Natural killer cell (primary cell): Measurements from ENCODE around the gene ALDH3B1. TPM values are rescaled to one million over a fixed set of nuclear protein-coding genes. Genes with fewer than 3 reads are reported as not detected.

ENCODE experiments used
- ATAC-seq, 3 donors: fragments of 150-1000 bp in 2 of 3; fragments of 200-7000 bp in 1 of 3; cut with Tn5 transposase; 1 replicate in 1 of 3; 2 replicates in 2 of 3; pipeline ENCODE4 v1.10.0; 2021; ENCODE audit warnings: mild to moderate bottlenecking in 2 of 3, moderate library complexity in 2 of 3
- DNase-seq, 2 donors: peaks; one replicate each; pipeline versions ENCODE4 v3.0.0 to v3.0.0-alpha.2; 2013 to 2021; ENCODE audit warnings: mixed read lengths in 1 of 2
- H3K27ac ChIP-seq: one replicate; pipeline ENCODE4 v1.5.1; 2013; ENCODE audit warnings: mild to moderate bottlenecking, low read length
- H3K27me3 ChIP-seq: one replicate; pipeline ENCODE4 v1.6.1; 2013; ENCODE audit warnings: low read length; ENCODE audit not compliant: control insufficient read depth, insufficient read depth
- H3K36me3 ChIP-seq: one replicate; pipeline ENCODE4 v1.6.1; 2013; ENCODE audit warnings: low read length; ENCODE audit not compliant: control insufficient read depth, insufficient read depth
- H3K4me1 ChIP-seq: one replicate; pipeline ENCODE4 v1.6.1; 2013; ENCODE audit warnings: low read length; ENCODE audit not compliant: control insufficient read depth, insufficient read depth
- H3K4me3 ChIP-seq: one replicate; pipeline ENCODE4 v1.5.1; 2013; ENCODE audit warnings: low read length
- H3K9me3 ChIP-seq: one replicate; pipeline ENCODE4 v1.6.1; 2013; ENCODE audit warnings: low read length; ENCODE audit not compliant: control insufficient read depth, insufficient read depth
- H3K27ac Mint-ChIP-seq, 2 donors: one replicate each; pipeline ENCODE4 v1.8.0; 2022; ENCODE audit warnings: mild to moderate bottlenecking in 2 of 2, mixed read lengths in 2 of 2, moderate library complexity in 1 of 2
- H3K27me3 Mint-ChIP-seq, 2 donors: one replicate each; pipeline ENCODE4 v1.8.0; 2022; ENCODE audit warnings: low read depth in 2 of 2, mixed read lengths in 2 of 2
- H3K36me3 Mint-ChIP-seq: one replicate; pipeline ENCODE4 v1.8.0; 2022; ENCODE audit warnings: mixed read lengths
- H3K4me1 Mint-ChIP-seq, 2 donors: one replicate each; pipeline ENCODE4 v1.8.0; 2022; ENCODE audit warnings: mixed read lengths in 2 of 2
- H3K4me3 Mint-ChIP-seq: one replicate; pipeline ENCODE4 v1.8.0; 2022; ENCODE audit warnings: mild to moderate bottlenecking, moderate library complexity, mixed read lengths
- H3K9me3 Mint-ChIP-seq, 2 donors: one replicate each; pipeline ENCODE4 v1.8.0; 2022; ENCODE audit warnings: mixed read lengths in 2 of 2
- CTCF ChIP-seq: fragments of 200-600 bp; IDR thresholded peaks from one replicate; pipeline ENCODE4 v1.8.0; 2022; ENCODE audit warnings: antibody characterized with exemption
- WGBS: methylation state at CpG from one replicate; pipeline ENCODE4 v1.1.7; 2013; ENCODE audit warnings: missing lambda C conversion rate; ENCODE audit not compliant: insufficient coverage; 5-methylcytosine and 5-hydroxymethylcytosine counted together
- intact Hi-C: fragments of 100-400 bp; cut with micrococcal nuclease; formaldehyde crosslinking; loops from one replicate; pipeline ENCODE4 v1.14.2; 2022
- total RNA-seq, 4 donors: library from RNA; stranded (reverse); fragments of 120-200 nt in 1 of 4; gene quantifications; one replicate each; pipeline versions ENCODE4 v1.2.3 to v1.2.4, GENCODE V29; 2013 to 2022

ALDH3B1 gene
- total RNA-seq, 3 donors from 2014 or later (not counting 1 experiment from before 2014, with no cell fraction given): 2.4 to 9.0 (median 4.0) TPM

GRCh38 chr11:68012044-68012842 lies 2.1 kb downstream of the ALDH3B1 start:
- intact Hi-C loops: no loop called here
- H3K36me3 ChIP-seq: no peaks in the 10 kb centered on the region
- Mint-ChIP-seq H3K27ac (peak overlapping the region in 1 of 2 donors; percentile 24), H3K36me3 (no peaks in the 10 kb centered on the region), H3K9me3 (no peaks in the 10 kb centered on the region), H3K4me3 (no peak overlapping the region), H3K27me3 (no peaks in the 10 kb centered on the region), H3K4me1 (peaks cover 21 to 26% of the 10 kb centered on the region in 2 donors)
- 39% methylated on average over 13 of the region's 17 CpGs for WGBS
- DNase-seq: no peak
- H3K27ac ChIP-seq: peak overlapping the region; percentile 6
- no peak overlapping the region for H3K4me3 ChIP-seq
- H3K9me3 ChIP-seq: no peaks in the 10 kb centered on the region
- ATAC-seq: no peak
- no peaks in the 10 kb centered on the region for H3K27me3 ChIP-seq
- peaks cover 54% of the 10 kb centered on the region for H3K4me1 ChIP-seq
- TF ChIP-seq CTCF: no peak

GRCh38 chr11:68012843-68013610 lies 2.9 kb downstream of the ALDH3B1 start:
- H3K4me3 Mint-ChIP-seq: peak overlapping the region; percentile 13
- DNase-seq (no peak), ATAC-seq (no peak)
- intact Hi-C loops: no loop called here
- H3K27me3 Mint-ChIP-seq: no peaks in the 10 kb centered on the region
- Histone ChIP-seq H3K27ac (no peak overlapping the region), H3K4me3 (no peak overlapping the region), H3K27me3 (no peaks in the 10 kb centered on the region), H3K9me3 (no peaks in the 10 kb centered on the region), H3K36me3 (no peaks in the 10 kb centered on the region), H3K4me1 (peaks cover 52% of the 10 kb centered on the region)
- H3K9me3 Mint-ChIP-seq: no peaks in the 10 kb centered on the region
- TF ChIP-seq CTCF: no peak
- no peak overlapping the region for H3K27ac Mint-ChIP-seq
- WGBS: 75% methylated on average over 16 of the region's 16 CpGs
- H3K36me3 Mint-ChIP-seq: no peaks in the 10 kb centered on the region
- H3K4me1 Mint-ChIP-seq: peaks cover 21 to 28% of the 10 kb centered on the region in 2 donors

GRCh38 chr11:68013611-68014156 lies 3.6 kb downstream of the ALDH3B1 start:
- Histone ChIP-seq H3K27ac (no peak overlapping the region), H3K4me3 (no peak overlapping the region), H3K9me3 (no peaks in the 10 kb centered on the region), H3K36me3 (no peaks in the 10 kb centered on the region), H3K4me1 (peaks cover 46% of the 10 kb centered on the region), H3K27me3 (no peaks in the 10 kb centered on the region)
- no peaks in the 10 kb centered on the region for H3K27me3 Mint-ChIP-seq
- WGBS: 93% methylated on average over 14 of the region's 14 CpGs
- ATAC-seq: no peak
- DNase-seq: no peak
- no peak overlapping the region for H3K4me3 Mint-ChIP-seq
- peaks cover 21 to 30% of the 10 kb centered on the region in 2 donors for H3K4me1 Mint-ChIP-seq
- no peaks in the 10 kb centered on the region for H3K36me3 Mint-ChIP-seq
- no peaks in the 10 kb centered on the region for H3K9me3 Mint-ChIP-seq
- no peak overlapping the region for H3K27ac Mint-ChIP-seq
- intact Hi-C loops: no loop called here
- no peak for TF ChIP-seq CTCF
